Stomach (tissue), 9 donors: Measurements from ENCODE around the gene HHIPL1. TPM values are rescaled to one million over a fixed set of nuclear protein-coding genes. Genes with fewer than 3 reads are reported as not detected.

ENCODE experiments used
- DNase-seq, 2 donors: peaks; one replicate each; pipeline versions ENCODE4 v3.0.0 to v3.0.0-alpha.2; 2013 to 2019
- H3K27ac ChIP-seq, 5 donors: fragments of 200-600 bp in 4 of 5; sonication (generic) in 4 of 5; one replicate each; pipeline ENCODE4 v1.5.1; 2013 to 2019; ENCODE audit warnings: mild to moderate bottlenecking in 1 of 5, moderate library complexity in 1 of 5
- H3K27me3 ChIP-seq, 3 donors: fragments of 200-600 bp; sonication (generic); one replicate each; pipeline ENCODE4 v1.5.1; 2017 to 2019; ENCODE audit warnings: mixed run types in 1 of 3
- H3K36me3 ChIP-seq, 4 donors: fragments of 200-600 bp; sonication (generic); 1 replicate in 3 of 4; 2 replicates in 1 of 4; pipeline ENCODE4 v1.5.1; 2016 to 2019
- H3K4me1 ChIP-seq, 4 donors: fragments of 200-600 bp; sonication (generic); one replicate each; pipeline ENCODE4 v1.5.1; 2016 to 2019
- H3K4me3 ChIP-seq, 4 donors: fragments of 200-600 bp; sonication (generic) in 3 of 4; one replicate each; pipeline ENCODE4 v1.5.1; 2016 to 2019; ENCODE audit warnings: mild to moderate bottlenecking in 1 of 4
- H3K9me3 ChIP-seq, 4 donors: fragments of 200-600 bp; sonication (generic); one replicate each; pipeline ENCODE4 v1.5.1; 2016 to 2019
- CTCF ChIP-seq, 7 experiments: fragments of 450-650 bp in 4 of 7; fragments of 200-600 bp in 3 of 7; sonication (generic) in 3 of 7; IDR thresholded peaks; one replicate each; pipeline ENCODE4 v1.5.1; 2016 to 2019; ENCODE audit warnings: antibody characterized with exemption in 7 of 7, control low read depth in 2 of 7, mild to moderate bottlenecking in 1 of 7
- EP300 ChIP-seq: sonication (generic); formaldehyde crosslinking; IDR thresholded peaks from one replicate; pipeline ENCODE4 v1.6.1; 2017; ENCODE audit warnings: antibody characterized with exemption
- POLR2A ChIP-seq, 4 donors: fragments of 450-650 bp; IDR thresholded peaks; one replicate each; pipeline ENCODE4 v1.6.1; 2016; ENCODE audit warnings: antibody characterized with exemption in 4 of 4, control low read depth in 2 of 4, mild to moderate bottlenecking in 1 of 4, moderate library complexity in 1 of 4
- POLR2AphosphoS5 ChIP-seq, 3 donors: sonication (generic); formaldehyde crosslinking; IDR thresholded peaks; one replicate each; pipeline ENCODE4 v1.6.1; 2016; ENCODE audit warnings: antibody characterized with exemption in 3 of 3
- WGBS, 5 donors: extraction: QIAGEN DNeasy Blood & Tissue Kit in 3 of 5; methylation state at CpG; one replicate each; pipeline versions ENCODE4 v1.1.5 to v1.1.7; 2013 to 2018; 5-methylcytosine and 5-hydroxymethylcytosine counted together
- intact Hi-C: fragments of 100-400 bp; cut with DNase I; formaldehyde crosslinking; loops from one replicate; pipeline ENCODE4 v1.15.1; 2023; ENCODE audit warnings: low total_unique reads
- polyA plus RNA-seq, 3 donors: library from polyadenylated mRNA; stranded (reverse); fragments of 200-250 nt; gene quantifications; one replicate each; pipeline ENCODE4 v1.2.3, GENCODE V29; 2013
- total RNA-seq, 5 donors: library from RNA; depleted of rRNA; stranded (reverse); fragments of >200 nt; gene quantifications; one replicate each; pipeline versions ENCODE4 v1.1.0 to v1.2.3, GENCODE V29; 2014 to 2016
- donor health status: healthy with polysubstance abuse.
- donor health status: Bipolar disorder and iron deficiency.
- donor health status: healthy.

HHIPL1 gene
- total and polyA plus RNA-seq, 8 donors = 0.15 to 2.0 (median 0.68) TPM; not detected in 1

- peak overlapping the region; percentile 67 to 87 (median 78) for H3K4me3 ChIP-seq
- TF ChIP-seq POLR2AphosphoS5 (IDR thresholded peaks at IDR 0.05) (peak in 1 of 3 donors; percentile 8), POLR2A (IDR thresholded peaks at IDR 0.05) (no peak)
Measured at GRCh38 chr14:99601361-99601831, 43.5 kb upstream of the HHIPL1 start.

GRCh38 chr14:99602054-99602787 lies 42.7 kb upstream of the HHIPL1 start:
- Histone ChIP-seq H3K9me3 (no peaks in the 10 kb centered on the region), H3K27ac (peak overlapping the region; percentile 76 to 94 (median 86)), H3K4me3 (peak overlapping the region; percentile 67 to 87 (median 78)), H3K27me3 (peaks cover 0 to 24% (median 3%) of the 10 kb centered on the region in 3 donors), H3K36me3 (no peaks in the 10 kb centered on the region), H3K4me1 (peaks cover 65 to 84% (median 78%) of the 10 kb centered on the region in 4 donors)
- intact Hi-C loops = loop anchor here (5.0 kb wide), 1 partner anchor 35 kb away; no protein-coding TSS in a partner anchor
- no peak for TF ChIP-seq POLR2A (IDR thresholded peaks at IDR 0.05)
- TF ChIP-seq POLR2AphosphoS5 (IDR thresholded peaks at IDR 0.05) = no peak
- DNase-seq = peak; percentile 38 to 77
- 12 to 25% (median 22%) methylated on average over 15 to 18 of the region's 18 CpGs for WGBS, 5 donors

More at GRCh38 chr14:99601361-99601831, 43.5 kb upstream of the HHIPL1 start:
- intact Hi-C loops = loop anchor here (5.0 kb wide), 1 partner anchor 34 kb away; no protein-coding TSS in a partner anchor
- DNase-seq = peak in 1 of 2 donors; percentile 65
- Histone ChIP-seq H3K27me3 (peaks cover 0 to 24% (median 3%) of the 10 kb centered on the region in 3 donors), H3K36me3 (no peaks in the 10 kb centered on the region), H3K4me1 (peaks cover 73 to 89% (median 86%) of the 10 kb centered on the region in 4 donors), H3K27ac (peak overlapping the region; percentile 76 to 94 (median 86)), H3K9me3 (no peaks in the 10 kb centered on the region)
- WGBS, 5 donors = 31 to 49% (median 46%) methylated on average over 8 of the region's 8 CpGs

GRCh38 chr14:99602788-99603415 lies 42.0 kb upstream of the HHIPL1 start:
- Histone ChIP-seq H3K9me3 (no peaks in the 10 kb centered on the region), H3K27ac (peak overlapping the region; percentile 76 to 94 (median 86)), H3K4me3 (peak overlapping the region; percentile 67 to 87 (median 78)), H3K27me3 (peaks cover 0 to 24% (median 3%) of the 10 kb centered on the region in 3 donors), H3K36me3 (no peaks in the 10 kb centered on the region), H3K4me1 (peaks cover 58 to 77% (median 71%) of the 10 kb centered on the region in 4 donors)
- DNase-seq = peak in 1 of 2 donors; percentile 51
- intact Hi-C loops = loop anchor here (5.0 kb wide), 1 partner anchor 36 kb away; no protein-coding TSS in a partner anchor
- TF ChIP-seq POLR2AphosphoS5 (IDR thresholded peaks at IDR 0.05) (no peak), POLR2A (IDR thresholded peaks at IDR 0.05) (no peak), CTCF (IDR thresholded peaks at IDR 0.05) (no peak), EP300 (no peak)
- WGBS, 5 donors = 5 to 36% (median 19%) methylated on average over 9 to 53 of the region's 53 CpGs

- WGBS, 5 donors = 1 to 5% (median 4%) methylated on average over 54 to 122 of the region's 128 CpGs; no CpG with 5 or more reads in 1 of the 5 donors
- Histone ChIP-seq H3K36me3 (no peaks in the 10 kb centered on the region), H3K4me1 (peaks cover 50 to 69% (median 63%) of the 10 kb centered on the region in 4 donors), H3K9me3 (no peaks in the 10 kb centered on the region), H3K27ac (peak within 1 kb of the TSS; percentile 90 to 96 (median 92)), H3K27me3 (peaks cover 0 to 24% (median 3%) of the 10 kb centered on the region in 3 donors), H3K4me3 (peak within 1 kb of the TSS; percentile 67 to 87 (median 78))
- DNase-seq = peak in 1 of 2 donors; percentile 81
- intact Hi-C loops = loop anchor here (5.0 kb wide), 1 partner anchor 36 kb away; no protein-coding TSS in a partner anchor
- TF ChIP-seq POLR2AphosphoS5 (IDR thresholded peaks at IDR 0.05) (peak in 1 of 3 donors; percentile 49), EP300 (no peak)
Measured at GRCh38 chr14:99603471-99604277, 41.3 kb upstream of the HHIPL1 start, which contains the start of gene CCDC85C. Gene CCDC85C (minus strand): TSS chr14:99604207. CDS start chr14:99603959, 248 bp downstream.

GRCh38 chr14:99604278-99604765 lies 40.6 kb upstream of the HHIPL1 start:
- Histone ChIP-seq H3K9me3 (no peaks in the 10 kb centered on the region), H3K4me1 (peaks cover 44 to 63% (median 59%) of the 10 kb centered on the region in 4 donors), H3K4me3 (peak overlapping the region; percentile 67 to 87 (median 78)), H3K36me3 (no peaks in the 10 kb centered on the region), H3K27ac (peak overlapping the region; percentile 90 to 96 (median 92)), H3K27me3 (peaks cover 0 to 24% (median 3%) of the 10 kb centered on the region in 3 donors)
- WGBS, 5 donors = 0 to 1% (median 1%) methylated on average over 36 to 63 of the region's 65 CpGs; no CpG with 5 or more reads in 1 of the 5 donors
- peak; percentile 97 to 98 for DNase-seq
- intact Hi-C loops = loop anchor here (5.0 kb wide), 1 partner anchor 37 kb away; no protein-coding TSS in a partner anchor
- TF ChIP-seq CTCF (IDR thresholded peaks at IDR 0.05) (no peak), POLR2AphosphoS5 (IDR thresholded peaks at IDR 0.05) (peak; percentile 20 to 58 (median 28))
